Muscle layer of colon (tissue), 2 donors: ENCODE data around the gene FASN.
"Not testable (repeated sequence)": the region's sequence is repeated elsewhere in the genome, so short reads cannot be mapped to it uniquely, and the experiment has no call there.

ENCODE experiments used
- H3K27ac ChIP-seq: one replicate; pipeline ENCODE4 v1.7.0; 2013; ENCODE audit warnings: low read depth, mild to moderate bottlenecking, low read length, moderate library complexity
- H3K27me3 ChIP-seq, 2 donors: one replicate each; pipeline ENCODE4 v1.7.0; 2013; ENCODE audit warnings: low read length in 2 of 2, mild to moderate bottlenecking in 2 of 2; ENCODE audit not compliant: insufficient read depth in 2 of 2, control insufficient read depth in 1 of 2
- H3K36me3 ChIP-seq: one replicate; pipeline ENCODE4 v1.7.0; 2013; ENCODE audit warnings: mild to moderate bottlenecking, low read length; ENCODE audit not compliant: insufficient read depth
- H3K4me1 ChIP-seq: one replicate; pipeline ENCODE4 v1.7.0; 2013; ENCODE audit warnings: mild to moderate bottlenecking, low read length; ENCODE audit not compliant: insufficient read depth
- H3K4me3 ChIP-seq, 2 donors: one replicate each; pipeline ENCODE4 v1.7.0; 2013; ENCODE audit warnings: low read length in 2 of 2, low read depth in 1 of 2, mild to moderate bottlenecking in 1 of 2, moderate library complexity in 1 of 2
- H3K9ac ChIP-seq: one replicate; pipeline ENCODE4 v1.7.0; 2013; ENCODE audit warnings: low read length
- H3K9me3 ChIP-seq: one replicate; pipeline ENCODE4 v1.7.0; 2013; ENCODE audit warnings: mild to moderate bottlenecking, low read length
- donor health status: abdominal sarcoma.
- donor health status: Adenocarcinoma of cecum.

Gene FASN

GRCh38 chr17:82047914-82048570 is 50.0 kb downstream of the FASN start:
- Histone ChIP-seq H3K36me3 (peaks cover 9% of the 10 kb centered on the region), H3K4me3 (no peak overlapping the region), H3K27me3 (no peaks in the 10 kb centered on the region), H3K27ac (no peak overlapping the region), H3K9me3 (no peaks in the 10 kb centered on the region), H3K4me1 (peaks cover 16% of the 10 kb centered on the region), H3K9ac (no peak overlapping the region)

DNA sequence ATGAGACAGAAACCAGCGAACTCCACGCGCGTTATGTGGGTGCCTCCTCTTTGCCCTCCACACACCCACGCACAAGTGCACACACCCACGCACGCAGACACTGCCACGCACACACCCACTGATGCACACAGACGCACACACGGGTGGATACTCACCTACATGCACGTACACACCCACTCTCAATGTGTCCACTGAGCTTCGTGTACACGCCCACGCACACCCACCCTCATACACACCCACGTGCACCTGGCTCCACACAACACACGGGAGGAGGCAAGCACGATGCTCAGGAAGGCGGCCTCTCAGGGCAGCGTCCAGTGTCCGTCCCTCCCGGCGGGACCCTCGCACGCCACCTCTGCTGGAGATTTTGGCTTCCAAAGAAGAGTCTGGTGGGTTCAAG is 50.7 kb downstream of the FASN start:
- Histone ChIP-seq H3K4me3 (no peak overlapping the region), H3K9ac (no peak overlapping the region), H3K27ac (no peak overlapping the region), H3K36me3 (peaks cover 9% of the 10 kb centered on the region), H3K4me1 (peaks cover 9% of the 10 kb centered on the region), H3K9me3 (no peaks in the 10 kb centered on the region), H3K27me3 (no peaks in the 10 kb centered on the region)

DNA sequence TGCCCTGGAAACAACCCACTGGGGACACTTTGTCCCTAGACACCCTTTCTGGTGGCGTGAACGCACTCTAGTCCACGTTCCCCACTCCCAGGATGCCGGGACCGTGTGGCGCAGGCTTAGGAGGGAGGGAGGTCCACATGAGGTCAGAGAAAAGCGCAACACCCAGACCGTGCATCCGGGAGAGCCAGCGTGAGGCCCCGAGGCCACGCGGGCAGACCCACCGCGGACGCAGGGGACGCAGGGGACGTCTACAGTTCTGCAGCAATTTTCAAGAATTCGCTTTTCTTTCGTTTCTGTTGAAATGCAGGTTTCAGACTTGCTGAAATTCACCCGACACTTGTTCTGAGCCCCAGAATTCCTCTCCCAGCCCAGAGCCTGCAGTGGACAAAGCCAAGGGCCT is 51.1 kb downstream of the FASN start:
- Histone ChIP-seq H3K27me3 (no peaks in the 10 kb centered on the region), H3K4me1 (peaks cover 9% of the 10 kb centered on the region), H3K36me3 (peaks cover 9% of the 10 kb centered on the region), H3K9ac (no peak overlapping the region), H3K27ac (no peak overlapping the region), H3K4me3 (no peak overlapping the region), H3K9me3 (no peaks in the 10 kb centered on the region)

GRCh38 chr17:82045936-82046484 is 52.0 kb downstream of the FASN start:
- no peak overlapping the region for H3K9ac ChIP-seq
- H3K4me1 ChIP-seq: peaks cover 9% of the 10 kb centered on the region
- H3K4me3 ChIP-seq: no peak overlapping the region
- no peaks in the 10 kb centered on the region for H3K27me3 ChIP-seq
- peaks cover 9% of the 10 kb centered on the region for H3K36me3 ChIP-seq
- no peak overlapping the region for H3K27ac ChIP-seq
- no peaks in the 10 kb centered on the region for H3K9me3 ChIP-seq

- Histone ChIP-seq H3K4me1 (no peaks in the 10 kb centered on the region), H3K4me3 (no peak overlapping the region), H3K36me3 (peaks cover 7% of the 10 kb centered on the region), H3K27ac (no peak overlapping the region), H3K9ac (no peak overlapping the region), H3K9me3 (no peaks in the 10 kb centered on the region), H3K27me3 (no peaks in the 10 kb centered on the region)
These were observed 54.5 kb downstream of the FASN start for GRCh38 chr17:82043507-82043906.

GRCh38 chr17:82042649-82043048 is 55.4 kb downstream of the FASN start:
- no peak overlapping the region for H3K9ac ChIP-seq
- no peak overlapping the region for H3K4me3 ChIP-seq
- peaks cover 4% of the 10 kb centered on the region for H3K4me1 ChIP-seq
- no peaks in the 10 kb centered on the region for H3K36me3 ChIP-seq
- H3K27me3 ChIP-seq: no peaks in the 10 kb centered on the region
- H3K27ac ChIP-seq: no peak overlapping the region
- no peaks in the 10 kb centered on the region for H3K9me3 ChIP-seq

- H3K27ac ChIP-seq: no peak overlapping the region
- H3K27me3 ChIP-seq: no peaks in the 10 kb centered on the region
- no peak overlapping the region for H3K4me3 ChIP-seq
- H3K4me1 ChIP-seq: peaks cover 10% of the 10 kb centered on the region
- H3K9me3 ChIP-seq: no peaks in the 10 kb centered on the region
- no peak overlapping the region for H3K9ac ChIP-seq
- H3K36me3 ChIP-seq: no peaks in the 10 kb centered on the region
These were observed 56.8 kb downstream of the FASN start for GRCh38 chr17:82041144-82041814.

DNA sequence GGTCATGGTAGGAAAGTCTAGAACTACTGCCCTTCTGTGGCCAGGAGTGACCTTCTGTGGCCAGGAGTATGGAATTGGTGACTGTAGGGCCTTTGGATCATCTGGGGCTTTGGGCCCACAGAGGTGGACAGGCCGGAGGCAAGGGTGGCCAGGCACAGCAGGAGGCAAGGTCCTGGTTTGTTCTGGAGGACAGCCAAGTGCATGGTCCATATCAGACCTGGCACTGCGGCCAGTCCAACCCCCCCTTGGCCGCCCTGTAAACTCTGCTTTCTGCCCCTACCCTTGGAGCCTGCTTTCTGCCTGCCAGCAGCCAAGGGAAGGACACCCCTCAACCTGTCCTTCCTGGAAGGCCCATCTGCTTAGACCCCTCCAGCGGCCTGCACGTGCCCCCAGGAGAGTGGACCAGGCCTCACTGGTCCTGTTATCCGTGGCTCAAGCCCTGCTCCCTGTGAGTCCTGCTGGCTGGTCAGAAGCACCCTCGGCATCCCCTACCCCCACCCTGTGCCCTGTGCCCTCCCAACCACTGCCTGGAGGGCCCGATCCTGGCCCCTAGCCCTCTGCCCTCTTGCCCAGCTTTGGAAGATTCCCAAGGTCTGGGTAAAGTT is 58.2 kb downstream of the FASN start:
- Histone ChIP-seq H3K36me3 (no peaks in the 10 kb centered on the region), H3K9ac (no peak overlapping the region), H3K9me3 (no peaks in the 10 kb centered on the region), H3K4me3 (no peak overlapping the region), H3K4me1 (peaks cover 17% of the 10 kb centered on the region), H3K27ac (no peak overlapping the region), H3K27me3 (no peaks in the 10 kb centered on the region)

DNA sequence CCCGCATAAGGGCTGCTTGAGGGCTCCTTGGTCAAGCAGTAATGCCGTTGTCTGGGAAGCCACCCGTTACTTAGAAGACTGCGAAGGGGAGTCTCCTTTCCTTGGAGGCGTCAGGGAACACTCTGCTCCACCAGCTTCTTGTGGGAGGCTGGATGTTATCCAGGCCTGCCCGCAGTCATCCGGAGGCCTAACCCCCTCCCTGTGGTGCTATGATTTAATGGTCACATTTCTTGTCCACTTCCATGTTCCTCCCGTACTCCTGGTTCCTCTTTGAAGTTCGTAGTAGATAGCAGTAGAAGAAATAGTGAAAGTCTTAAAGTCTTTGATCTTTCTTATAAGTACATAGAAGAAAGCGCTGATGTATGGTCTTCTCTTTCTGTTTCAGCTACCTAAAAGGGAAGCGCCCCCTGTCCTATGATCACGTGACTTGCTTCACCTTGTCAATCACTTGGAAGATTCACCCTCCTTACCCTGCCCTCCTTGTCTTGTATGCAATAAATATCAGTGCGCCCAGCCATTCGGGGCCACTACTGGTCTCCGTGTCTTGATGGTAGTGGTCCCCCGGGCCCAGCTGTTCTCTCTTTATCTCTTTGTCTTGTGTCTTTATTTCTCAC is 59.1 kb downstream of the FASN start:
- not testable (repeated sequence) for H3K4me3 ChIP-seq, H3K27me3 ChIP-seq, H3K36me3 ChIP-seq, H3K9ac ChIP-seq, H3K27ac ChIP-seq, H3K9me3 ChIP-seq
- peaks cover 17% of the 10 kb centered on the region for H3K4me1 ChIP-seq

GRCh38 chr17:82037889-82038195 is 60.2 kb downstream of the FASN start:
- Histone ChIP-seq H3K9me3 (no peaks in the 10 kb centered on the region), H3K4me1 (peaks cover 17% of the 10 kb centered on the region), H3K36me3 (no peaks in the 10 kb centered on the region), H3K9ac (no peak overlapping the region), H3K4me3 (peak overlapping the region in 1 of 2 donors; percentile 73), H3K27ac (peak overlapping the region; percentile 56), H3K27me3 (peaks cover 4 to 8% of the 10 kb centered on the region in 2 donors)

DNA sequence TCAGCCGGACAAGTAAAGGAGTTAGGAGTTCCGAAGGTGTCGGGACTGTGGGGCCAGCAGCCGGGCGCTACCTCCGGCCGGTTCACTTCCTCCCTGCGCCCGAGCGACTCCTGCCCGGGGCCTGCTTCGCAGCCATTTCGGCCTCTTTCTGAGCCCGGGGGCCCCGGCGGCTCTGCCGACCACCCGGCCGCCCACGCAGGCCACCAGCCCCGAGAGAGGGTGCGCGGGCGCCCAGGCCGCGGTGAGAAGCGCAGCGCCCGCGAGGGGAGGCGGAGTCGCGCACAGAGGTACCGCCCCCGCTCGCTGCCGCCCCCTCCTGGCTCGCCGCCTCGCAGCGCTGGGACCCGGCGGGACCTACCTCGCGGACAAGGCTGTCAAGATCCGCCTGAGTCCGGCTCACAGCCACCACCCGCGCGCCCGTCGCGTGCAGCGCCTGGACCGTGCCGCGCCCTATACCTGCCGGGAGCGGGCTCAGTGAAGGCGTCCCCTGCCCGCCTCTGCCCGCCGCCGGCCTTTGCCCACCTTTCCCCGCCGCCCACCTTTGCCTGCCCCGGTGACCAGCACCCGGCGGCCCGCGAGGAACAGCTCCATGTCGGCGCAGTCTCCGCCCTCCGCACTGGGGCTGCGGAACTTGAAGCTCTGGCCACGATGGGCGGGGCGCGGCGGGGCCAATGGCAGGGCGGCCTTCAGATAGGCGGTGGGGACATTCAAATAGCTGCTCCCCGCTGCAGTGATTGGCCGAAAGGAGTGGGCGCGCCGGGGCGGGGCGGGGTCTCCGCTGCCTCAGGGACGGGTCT is 60.7 kb downstream of the FASN start, which contains the start of gene DCXR:
DCXR (minus strand) TSS at position 606 of the 797 bp plus-strand sequence; CDS start at position 591, 15 bp downstream.
- H3K4me3 ChIP-seq: peak within 1 kb of the TSS; percentile 69 to 73
- H3K27me3 ChIP-seq: peaks cover 10 to 14% of the 10 kb centered on the region in 2 donors
- peak within 1 kb of the TSS; percentile 78 for H3K27ac ChIP-seq
- H3K36me3 ChIP-seq: no peaks in the 10 kb centered on the region
- peak within 1 kb of the TSS; percentile 60 for H3K9ac ChIP-seq
- peaks cover 17% of the 10 kb centered on the region for H3K4me1 ChIP-seq
- no peaks in the 10 kb centered on the region for H3K9me3 ChIP-seq
